Heart left ventricle (tissue), 16 donors: ENCODE results near the gene NARS2. TPM values are rescaled to one million over a fixed set of nuclear protein-coding genes. Genes with fewer than 3 reads are reported as not detected.

Source experiments
- ATAC-seq, 4 donors: fragments of 200-7000 bp; cut with Tn5 transposase; one replicate each; pipeline ENCODE4 v1.9.1; 2020 to 2022; ENCODE audit warnings: moderate library complexity in 4 of 4, mild to moderate bottlenecking in 3 of 4, moderate number of reproducible peaks in 1 of 4
- DNase-seq, 5 donors: peaks; one replicate each; pipeline ENCODE4 v3.0.0-alpha.2; 2020
- H3K27ac ChIP-seq, 12 donors: fragments of 200-600 bp; sonication (generic) in 4 of 12; one replicate each; pipeline versions ENCODE4 v1.5.0 to v1.8.0; 2016 to 2022; ENCODE audit warnings: mild to moderate bottlenecking in 2 of 12
- H3K27me3 ChIP-seq, 9 donors: fragments of 200-600 bp; sonication (generic) in 2 of 9; one replicate each; pipeline versions ENCODE4 v1.5.1 to v1.8.0; 2016 to 2022; ENCODE audit warnings: mild to moderate bottlenecking in 3 of 9
- H3K36me3 ChIP-seq, 9 donors: fragments of 200-600 bp; sonication (generic) in 2 of 9; one replicate each; pipeline versions ENCODE4 v1.5.0 to v1.8.0; 2018 to 2022; ENCODE audit warnings: mild to moderate bottlenecking in 2 of 9
- H3K4me1 ChIP-seq, 12 donors: fragments of 200-600 bp; sonication (generic) in 4 of 12; one replicate each; pipeline versions ENCODE4 v1.5.0 to v1.8.0; 2016 to 2022; ENCODE audit warnings: mild to moderate bottlenecking in 3 of 12
- H3K4me3 ChIP-seq, 12 donors: fragments of 200-600 bp; sonication (generic) in 4 of 12; one replicate each; pipeline versions ENCODE4 v1.5.0 to v1.8.0; 2017 to 2022; ENCODE audit warnings: mild to moderate bottlenecking in 9 of 12, moderate library complexity in 4 of 12
- H3K9me3 ChIP-seq, 12 donors: fragments of 200-600 bp; sonication (generic) in 4 of 12; one replicate each; pipeline versions ENCODE4 v1.5.0 to v1.8.0; 2016 to 2022; ENCODE audit warnings: mild to moderate bottlenecking in 1 of 12
- POLR2A ChIP-seq, 2 donors: fragments of 450-650 bp; IDR thresholded peaks; one replicate each; pipeline ENCODE4 v1.6.1; 2017; ENCODE audit warnings: antibody characterized with exemption in 2 of 2, mild to moderate bottlenecking in 2 of 2, moderate library complexity in 2 of 2
- whole genome bisulfite sequencing, 4 donors: extraction: QIAGEN DNeasy Blood & Tissue Kit in 2 of 4; methylation state at CpG; one replicate each; pipeline versions ENCODE4 v1.1.5 to v1.1.7; 2013 to 2018; 5-methylcytosine and 5-hydroxymethylcytosine counted together
- intact Hi-C, 10 donors: fragments of 100-400 bp; cut with DNase I; formaldehyde crosslinking; loops; one replicate each; pipeline versions ENCODE4 v1.11.1 to v1.14.2; 2022
- polyA plus RNA-seq, 2 donors: library from polyadenylated mRNA; stranded (reverse); fragments of 200-250 nt; gene quantifications; one replicate each; pipeline ENCODE4 v1.2.3, GENCODE V29; 2013
- total RNA-seq, 9 donors: library from RNA; depleted of rRNA in 2 of 9; stranded (reverse); fragments of >200 nt in 2 of 9; fragmentation: NEBNext Ultra II Directional in 3 of 9; extraction: Animal tissue kit (Norgen Biotek cat#: 25700) in 3 of 9; gene quantifications; one replicate each; pipeline versions ENCODE4 v1.1.0 to v1.2.4, GENCODE V29; 2016 to 2023
- TF ChIP-seq, protein P1 (sequence below), 12 donors: fragments of 200-600 bp; sonication (generic) in 4 of 12; IDR thresholded peaks; one replicate each; pipeline versions ENCODE4 v1.5.0 to v1.8.0; 2018 to 2022; ENCODE audit warnings: antibody characterized with exemption in 12 of 12, mild to moderate bottlenecking in 5 of 12
- donor health status: ischemic (EF 13 %, LVEDD 7.1; RV severe dilation, severe dysfunction).
- donor health status: healthy with polysubstance abuse.
- donor health status: DM: no; HTN: yes; CAD: no.
- donor health status: DM: no; HTN: no; CAD: no.
- donor health status: ischemic (EF 25% LVEDD 6.9; RV normal size, moderate dysfunction).
- donor health status: ischemic (EF 25% LVEDD 5.7; RV mildly dilated, moderate dysfunction).
- donor health status: healthy.
- donor health status: DM: yes; HTN: yes; CAD: no.
- donor health status: ischemic (EF 35%, LVEDD 5.7; RV mildly dilated, moderate dysfunction).
- donor health status: nonischemic (EF 11% LVEDD 7.7; RV severe dilation, severe dysfunction).
- donor health status: DM: yes; HTN: yes; CAD: no.
- donor health status: PGD.
- donor health status: ischemic (EF 29% LVEDD 5.4; RV normal size, mild dysfunction).
- donor health status: nonischemic (EF 23%, LVEDD 6.1; RV moderate dilation, normal function).

NARS2 gene
- total and polyA plus RNA-seq, 11 donors = 9.9 to 23.2 (median 15.8) TPM

DNA sequence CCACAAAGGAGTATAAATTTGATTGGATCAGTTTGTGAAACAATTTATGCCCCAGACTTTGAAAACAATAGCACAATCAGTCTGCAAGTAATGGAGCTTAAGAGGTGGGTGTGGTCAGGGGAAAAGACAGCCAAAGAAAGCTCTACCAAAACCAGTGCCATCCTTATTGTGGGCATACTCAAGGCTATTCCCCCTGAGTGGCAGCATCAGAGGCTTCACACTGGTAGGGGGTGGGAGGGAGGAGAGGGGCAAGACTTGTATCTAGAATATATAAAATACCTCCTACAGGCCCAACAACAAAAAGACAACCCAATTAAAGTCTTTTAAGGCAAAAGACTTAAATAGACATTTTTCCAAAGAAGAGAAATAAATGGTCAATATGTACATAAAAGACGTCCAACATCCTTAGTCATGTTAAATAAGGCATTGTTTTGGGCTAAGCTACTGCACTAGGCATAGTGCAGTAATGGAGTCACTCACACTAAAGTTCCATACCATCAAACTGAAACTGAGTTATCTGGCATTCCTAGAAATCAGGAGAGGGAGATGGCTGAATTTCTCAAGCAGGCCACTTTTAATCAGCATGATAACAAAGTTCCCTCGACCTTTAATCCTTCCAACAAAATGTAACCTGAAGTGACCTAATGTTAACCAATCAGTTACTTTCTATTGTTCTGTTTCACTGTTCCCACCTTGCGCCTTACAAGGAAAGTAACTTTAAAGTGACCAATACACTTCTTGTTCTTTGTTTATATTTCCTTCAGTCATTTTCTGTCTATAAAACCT lies 24.8 kb downstream of the NARS2 start:
- no peaks in the 10 kb centered on the region for H3K27me3 ChIP-seq
- peaks cover 0 to 13% (median under 1%) of the 10 kb centered on the region in 12 donors for H3K4me1 ChIP-seq
- H3K9me3 ChIP-seq = no peaks in the 10 kb centered on the region
- TF ChIP-seq POLR2A (IDR thresholded peaks at IDR 0.05) = no peak
- TF ChIP-seq, protein P1, sequence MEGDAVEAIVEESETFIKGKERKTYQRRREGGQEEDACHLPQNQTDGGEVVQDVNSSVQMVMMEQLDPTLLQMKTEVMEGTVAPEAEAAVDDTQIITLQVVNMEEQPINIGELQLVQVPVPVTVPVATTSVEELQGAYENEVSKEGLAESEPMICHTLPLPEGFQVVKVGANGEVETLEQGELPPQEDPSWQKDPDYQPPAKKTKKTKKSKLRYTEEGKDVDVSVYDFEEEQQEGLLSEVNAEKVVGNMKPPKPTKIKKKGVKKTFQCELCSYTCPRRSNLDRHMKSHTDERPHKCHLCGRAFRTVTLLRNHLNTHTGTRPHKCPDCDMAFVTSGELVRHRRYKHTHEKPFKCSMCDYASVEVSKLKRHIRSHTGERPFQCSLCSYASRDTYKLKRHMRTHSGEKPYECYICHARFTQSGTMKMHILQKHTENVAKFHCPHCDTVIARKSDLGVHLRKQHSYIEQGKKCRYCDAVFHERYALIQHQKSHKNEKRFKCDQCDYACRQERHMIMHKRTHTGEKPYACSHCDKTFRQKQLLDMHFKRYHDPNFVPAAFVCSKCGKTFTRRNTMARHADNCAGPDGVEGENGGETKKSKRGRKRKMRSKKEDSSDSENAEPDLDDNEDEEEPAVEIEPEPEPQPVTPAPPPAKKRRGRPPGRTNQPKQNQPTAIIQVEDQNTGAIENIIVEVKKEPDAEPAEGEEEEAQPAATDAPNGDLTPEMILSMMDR (IDR thresholded peaks at IDR 0.05) = no peak
- H3K4me3 ChIP-seq = no peak overlapping the region
- H3K27ac ChIP-seq = peak overlapping the region in 1 of 12 donors; percentile 8
- intact Hi-C loops = loop anchor here in 1 of 10 donors (5.0 kb wide), 1 partner anchor 323 kb away; no protein-coding TSS in a partner anchor
- WGBS, 4 donors = 58 to 64% (median 59%) methylated on average over 3 of the region's 3 CpGs
- DNase-seq = no peak
- peaks cover 0 to 5% (median 0%) of the 10 kb centered on the region in 9 donors for H3K36me3 ChIP-seq
- ATAC-seq = no peak

DNA sequence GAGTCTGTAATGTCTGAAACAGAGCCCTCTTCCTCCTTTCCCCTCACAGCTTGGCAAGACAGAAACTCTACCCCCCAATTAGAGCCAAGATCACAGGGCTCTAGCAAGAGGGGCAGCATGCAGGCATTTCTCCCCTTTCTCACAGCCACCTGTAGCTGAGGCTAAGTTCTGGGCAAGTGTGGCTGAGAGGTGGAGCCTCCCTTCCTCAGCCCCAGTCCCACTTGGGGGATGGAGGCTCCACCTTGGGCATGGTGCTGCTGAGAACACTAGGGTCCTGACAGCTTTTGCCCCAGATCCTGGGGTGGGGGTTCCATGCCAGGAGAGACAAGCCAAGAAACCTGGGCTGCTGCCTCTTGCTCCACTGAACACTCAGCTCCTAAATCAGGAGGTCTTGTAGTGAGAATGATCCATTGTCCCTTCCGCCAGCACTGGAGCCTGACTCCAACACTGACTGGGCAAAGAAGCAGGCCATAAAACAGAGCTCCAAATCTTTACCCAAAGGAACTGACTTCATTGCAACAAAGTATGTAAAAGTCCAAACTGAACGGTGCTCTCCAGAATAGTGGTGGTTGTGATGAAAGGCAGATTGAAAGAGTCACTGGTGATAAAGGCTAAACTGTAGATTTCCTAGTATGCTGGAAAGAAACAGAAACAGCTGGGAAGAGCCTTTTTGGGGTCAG lies 25.6 kb downstream of the NARS2 start:
- intact Hi-C loops = loop anchor here in 1 of 10 donors (5.0 kb wide), 1 partner anchor 322 kb away; no protein-coding TSS in a partner anchor

GRCh38 chr11:78547931-78548705 lies 26.5 kb downstream of the NARS2 start:
- Histone ChIP-seq H3K27me3 (no peaks in the 10 kb centered on the region), H3K36me3 (peaks cover 0 to 5% (median 0%) of the 10 kb centered on the region in 9 donors), H3K4me3 (no peak overlapping the region), H3K9me3 (no peaks in the 10 kb centered on the region), H3K4me1 (peaks cover 0 to 13% (median under 1%) of the 10 kb centered on the region in 12 donors), H3K27ac (no peak overlapping the region)
- ATAC-seq (no peak), DNase-seq (no peak)
- 92 to 95% (median 93%) methylated on average over 8 of the region's 8 CpGs for WGBS, 4 donors
- intact Hi-C loops = loop anchor here in 1 of 10 donors (5.0 kb wide), 1 partner anchor 321 kb away; no protein-coding TSS in a partner anchor
- no peak for TF ChIP-seq POLR2A (IDR thresholded peaks at IDR 0.05)
- TF ChIP-seq, protein P1 (IDR thresholded peaks at IDR 0.05) = no peak

More for the DNA sequence above, 25.6 kb downstream of the NARS2 start:
- TF ChIP-seq, protein P1 (IDR thresholded peaks at IDR 0.05) = no peak
- TF ChIP-seq POLR2A (IDR thresholded peaks at IDR 0.05) = no peak
- no peaks in the 10 kb centered on the region for H3K27me3 ChIP-seq
- WGBS, 4 donors = 55 to 63% (median 59%) methylated on average over 2 of the region's 2 CpGs
- H3K4me1 ChIP-seq = peaks cover 0 to 13% (median under 1%) of the 10 kb centered on the region in 12 donors
- ATAC-seq (peak in 2 of 4 donors; percentile 16 to 27), DNase-seq (no peak)
- H3K36me3 ChIP-seq = peaks cover 0 to 5% (median 0%) of the 10 kb centered on the region in 9 donors
- no peaks in the 10 kb centered on the region for H3K9me3 ChIP-seq
- H3K4me3 ChIP-seq = no peak overlapping the region
- H3K27ac ChIP-seq = peak overlapping the region in 1 of 12 donors; percentile 19
